Measurements from ENCODE around the gene SLC1A2. TPM values are rescaled to one million over a fixed set of nuclear protein-coding genes. Genes with fewer than 3 reads are reported as not detected.
A peak's percentile ranks its signal among the peaks of the same experiment; 100 is the strongest.

The SLC1A2 gene
- total RNA-seq, 1 donor from 2014 or later: not detected

DNA sequence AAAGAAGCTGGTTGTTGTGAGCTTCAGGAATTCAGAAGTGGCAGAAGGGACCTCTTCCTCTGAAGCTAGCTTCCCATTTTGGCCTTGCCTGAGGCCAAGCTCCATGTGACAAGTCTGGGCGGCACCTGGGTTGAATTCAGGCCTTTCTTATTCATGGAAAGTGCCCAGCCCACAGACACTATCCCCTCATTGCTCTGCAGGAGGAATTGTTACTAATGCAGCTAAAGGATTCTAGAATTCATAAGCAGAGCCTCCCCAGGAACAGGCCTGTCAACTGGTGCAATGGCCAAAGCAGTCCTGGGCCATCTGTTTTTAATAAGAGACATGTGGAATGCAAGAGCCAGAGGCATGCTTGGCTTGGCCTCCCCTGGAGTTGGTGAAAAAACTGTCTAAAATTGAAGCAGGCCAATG lies 71.4 kb downstream of the SLC1A2 start:
- no peak for DNase-seq

DNA sequence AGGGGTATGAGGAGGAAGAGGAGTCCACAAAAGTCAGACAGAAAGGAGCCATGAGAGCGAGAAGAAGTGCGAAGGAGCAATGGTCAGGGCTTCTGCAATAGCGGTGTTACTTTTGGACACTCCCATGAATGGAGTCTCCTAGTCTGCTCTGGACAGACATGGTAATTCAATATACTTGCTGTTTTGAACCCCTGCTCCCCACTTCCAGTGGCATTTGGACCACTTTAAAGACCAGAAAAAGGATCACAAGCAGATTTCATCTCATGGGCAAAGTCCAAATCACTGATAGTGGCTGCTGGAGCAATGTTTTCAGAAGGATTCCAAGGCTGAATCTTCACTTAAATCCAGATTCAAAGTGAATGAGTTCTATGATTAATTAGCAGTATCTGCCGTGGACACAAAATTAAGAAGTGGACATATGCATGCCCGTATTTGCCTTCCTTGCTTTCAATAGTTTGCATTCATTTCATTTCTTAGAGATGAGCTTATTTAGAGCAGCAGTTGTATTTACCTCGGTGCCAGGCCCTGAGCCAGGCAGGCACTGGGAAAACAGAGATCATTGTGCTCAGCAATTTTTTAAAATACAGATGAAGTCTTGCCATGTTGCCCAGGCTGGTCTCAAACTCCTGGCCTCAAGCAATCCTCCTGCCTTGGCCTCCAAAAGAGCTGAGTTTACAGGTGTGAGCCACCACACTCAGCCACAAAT lies 72.0 kb downstream of the SLC1A2 start:
- DNase-seq: no peak

DNA sequence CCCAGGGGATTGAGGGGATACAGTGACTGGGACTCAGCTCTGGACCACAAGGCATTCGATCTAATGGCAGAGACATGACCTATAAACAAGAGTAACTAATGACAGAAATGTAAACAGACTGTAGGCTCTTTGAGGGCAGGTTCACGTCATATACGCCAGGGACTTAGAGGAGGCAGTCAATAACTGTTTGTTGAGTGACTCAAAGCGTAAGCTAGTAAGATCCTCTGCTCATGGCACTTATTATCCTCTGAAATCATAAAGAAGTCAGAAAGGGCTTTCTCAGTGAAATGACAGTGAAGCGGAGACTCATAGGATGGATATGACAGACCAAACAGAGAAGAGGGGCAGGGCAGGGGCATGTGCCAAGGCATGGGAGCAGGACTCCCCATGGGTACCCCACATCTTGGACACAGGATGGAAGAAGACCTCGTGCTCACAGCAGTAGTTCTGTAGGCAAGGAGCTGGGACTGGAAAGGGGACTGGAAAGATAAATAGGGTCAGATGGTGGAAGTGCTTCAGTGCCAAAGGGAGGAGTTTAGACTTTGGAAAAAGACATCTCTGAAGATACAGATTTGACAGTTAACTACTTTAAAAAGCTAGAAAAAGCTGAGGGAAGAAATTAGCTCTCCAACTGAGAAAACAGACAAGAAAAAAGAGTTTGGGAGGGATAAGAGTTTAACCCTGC lies 72.7 kb downstream of the SLC1A2 start:
- DNase-seq: no peak

DNA sequence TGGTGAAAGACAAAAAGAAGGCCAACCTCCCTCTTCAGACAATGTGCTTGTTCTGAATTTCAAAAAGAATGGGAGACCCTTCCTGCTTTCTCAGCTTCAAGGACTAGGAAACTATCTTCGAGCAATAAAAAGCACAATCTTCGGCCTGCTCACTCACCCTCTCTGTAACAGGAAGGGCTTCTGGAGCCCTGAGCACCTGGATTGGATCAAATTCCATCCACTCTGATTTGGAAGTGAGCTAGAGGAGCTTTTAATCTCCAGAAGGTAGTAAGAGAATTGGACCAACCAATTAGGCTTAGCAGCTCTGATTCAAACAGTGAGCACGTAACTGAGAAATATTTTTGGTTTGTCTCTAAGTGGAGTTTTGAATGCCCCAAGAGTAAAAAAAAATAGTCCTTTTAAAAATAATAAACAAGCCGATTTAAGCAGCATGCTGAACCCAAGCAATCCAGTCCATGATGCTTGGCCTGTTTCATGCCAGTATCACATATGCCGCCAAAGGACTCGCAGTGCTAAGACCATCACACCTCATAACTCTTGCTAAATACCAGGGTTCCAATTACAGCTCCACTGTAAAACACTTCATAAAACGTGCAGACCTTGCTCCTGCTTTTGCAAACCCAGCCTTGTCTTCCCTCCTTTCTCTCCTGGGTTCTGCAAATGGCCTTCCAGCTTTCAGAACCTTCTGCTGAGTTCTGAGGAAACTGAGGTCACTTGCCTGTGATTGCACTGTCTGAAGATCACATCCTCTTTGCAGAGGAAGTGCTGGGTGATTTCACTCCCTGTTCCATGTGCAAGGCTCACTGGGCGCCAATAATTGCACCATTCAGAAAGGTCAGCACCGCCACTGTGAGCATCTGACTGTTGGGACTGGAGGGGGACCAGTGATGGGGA lies 74.4 kb downstream of the SLC1A2 start:
- DNase-seq: no peak

DNA sequence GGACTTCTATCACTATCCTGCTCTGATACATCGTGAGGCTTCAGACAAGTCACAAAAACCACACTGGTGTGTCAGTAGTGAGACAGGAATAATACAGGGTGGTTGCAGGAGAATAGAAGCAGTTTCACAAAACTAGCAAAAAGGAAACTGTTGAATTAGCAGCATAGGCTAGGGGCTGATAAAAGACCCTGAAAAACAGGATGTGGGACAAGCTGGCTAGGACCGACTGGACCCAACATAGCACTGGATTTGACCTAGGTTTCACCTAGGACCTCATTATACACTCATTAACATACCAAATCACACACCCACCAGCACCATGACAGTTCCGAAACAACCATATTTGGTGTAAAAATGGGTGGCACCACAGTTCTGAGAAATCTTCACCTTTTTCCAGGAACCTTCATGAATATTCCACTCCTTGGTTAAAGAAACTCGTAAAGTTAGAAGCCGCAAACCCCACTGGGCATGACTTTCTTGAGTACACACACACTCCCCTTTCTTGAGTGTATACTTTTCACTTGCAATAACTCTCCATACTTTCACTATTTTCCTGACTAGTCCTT lies 76.2 kb downstream of the SLC1A2 start:
- DNase-seq: no peak

DNA sequence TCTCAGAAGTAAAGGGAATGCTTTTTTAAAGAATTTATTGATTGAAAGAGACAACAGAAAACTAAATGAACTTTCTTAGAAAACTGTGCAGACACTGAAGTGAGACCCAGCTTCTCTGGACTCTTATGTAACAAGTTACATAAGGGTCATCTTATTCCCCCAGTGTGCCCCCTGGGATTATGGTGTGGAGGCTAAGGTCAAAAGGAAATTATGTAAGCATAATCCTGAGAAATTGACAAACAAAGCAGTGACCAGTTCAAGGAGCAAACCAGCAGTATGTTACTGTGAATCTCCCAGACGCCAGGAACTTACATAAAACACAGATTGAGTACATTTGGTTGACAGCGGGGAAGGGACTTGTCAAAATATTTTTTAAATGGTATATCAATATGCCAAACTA lies 78.6 kb downstream of the SLC1A2 start:
- no peak for DNase-seq

DNA sequence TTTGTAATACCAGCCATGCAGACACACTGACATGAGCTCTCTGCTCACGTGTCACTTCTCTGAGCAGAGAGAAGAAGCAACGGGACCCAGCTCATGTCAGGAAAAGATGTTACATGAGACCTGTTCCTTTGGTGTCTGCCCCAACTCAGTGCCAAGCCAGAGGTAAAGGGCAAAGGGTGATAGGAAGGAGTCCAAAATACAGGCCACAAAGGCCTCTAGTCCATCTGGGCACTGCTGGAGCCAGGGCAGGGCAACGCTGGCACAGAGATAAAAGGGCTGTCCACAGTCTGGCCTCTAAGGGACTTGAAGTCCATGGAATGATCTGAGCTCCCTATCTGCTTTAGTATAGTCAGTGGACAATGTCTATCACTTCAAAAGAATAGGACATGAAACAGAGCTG lies 79.3 kb downstream of the SLC1A2 start:
- DNase-seq: no peak

DNA sequence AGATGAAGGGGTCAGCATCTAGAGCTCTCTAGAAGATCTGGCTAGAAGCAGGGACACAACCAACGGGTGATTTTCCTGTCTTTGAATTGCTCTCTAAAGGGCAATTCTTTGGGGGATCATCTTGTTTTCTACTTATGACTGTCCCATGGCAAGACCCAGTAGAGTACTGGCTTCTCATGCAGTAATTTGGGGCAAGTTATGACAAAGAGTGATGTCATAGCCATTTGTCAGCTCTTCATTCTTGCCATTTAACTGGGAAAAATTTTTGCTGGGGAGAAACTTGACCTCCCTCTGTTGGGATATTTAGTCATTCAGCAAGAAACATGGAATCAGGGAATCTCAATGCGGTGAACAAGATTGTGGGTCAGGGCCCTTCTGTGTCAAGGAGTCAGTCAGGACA lies 80.4 kb downstream of the SLC1A2 start:
- no peak for DNase-seq

DNA sequence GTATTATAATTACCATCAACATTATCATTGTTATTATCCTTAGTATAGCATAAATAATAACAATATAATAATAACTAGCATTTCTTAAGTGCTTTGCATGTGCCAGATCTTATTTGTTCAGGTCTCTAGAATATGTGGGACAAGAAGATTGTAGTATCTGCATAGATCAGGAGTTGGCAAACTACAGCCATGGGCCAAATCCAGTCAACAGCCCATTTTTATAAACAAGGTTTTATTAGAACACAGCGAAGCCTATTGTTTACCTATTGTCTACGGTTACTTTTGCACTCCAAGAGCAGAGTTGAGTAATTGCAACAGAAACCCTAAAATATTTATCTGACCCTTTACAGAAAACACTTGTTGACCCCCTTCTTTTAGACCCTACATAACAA lies 81.4 kb downstream of the SLC1A2 start:
- DNase-seq: no peak

DNA sequence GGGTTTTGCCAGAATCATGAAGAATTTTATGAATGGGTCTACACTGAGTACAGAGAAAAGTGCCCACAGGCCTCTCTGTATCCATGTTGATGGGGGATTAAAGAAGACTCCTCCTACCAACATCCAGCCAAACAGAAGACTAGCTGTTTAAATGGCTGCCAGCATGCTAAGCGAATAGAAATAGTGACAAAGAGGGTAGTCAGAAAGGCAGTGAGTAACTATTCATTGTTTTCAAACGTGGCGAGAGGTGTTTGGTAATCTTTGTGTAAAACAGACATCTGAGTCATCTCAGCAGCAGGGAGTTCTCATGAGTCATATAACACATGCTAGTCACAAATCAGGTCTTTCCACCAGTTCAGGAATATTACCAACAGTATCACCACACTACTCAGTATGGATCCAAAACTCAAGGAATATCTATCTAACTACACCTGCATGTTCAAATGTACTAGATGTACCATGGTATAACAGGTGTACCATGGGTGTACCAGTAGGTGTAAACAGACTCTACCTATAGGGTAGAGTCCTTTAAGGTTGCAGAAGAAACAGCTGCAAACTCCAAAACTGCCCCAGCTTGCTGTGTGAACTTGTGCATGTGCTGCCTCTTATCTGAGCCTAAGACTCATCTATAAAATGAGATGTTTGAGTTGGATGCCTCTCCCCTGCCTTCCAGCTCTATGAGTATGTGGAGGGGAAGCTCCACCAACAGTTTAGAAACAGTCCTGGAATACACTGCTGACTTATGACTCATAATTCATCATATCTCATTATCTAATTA lies 82.0 kb downstream of the SLC1A2 start:
- DNase-seq: peak; percentile 44

DNA sequence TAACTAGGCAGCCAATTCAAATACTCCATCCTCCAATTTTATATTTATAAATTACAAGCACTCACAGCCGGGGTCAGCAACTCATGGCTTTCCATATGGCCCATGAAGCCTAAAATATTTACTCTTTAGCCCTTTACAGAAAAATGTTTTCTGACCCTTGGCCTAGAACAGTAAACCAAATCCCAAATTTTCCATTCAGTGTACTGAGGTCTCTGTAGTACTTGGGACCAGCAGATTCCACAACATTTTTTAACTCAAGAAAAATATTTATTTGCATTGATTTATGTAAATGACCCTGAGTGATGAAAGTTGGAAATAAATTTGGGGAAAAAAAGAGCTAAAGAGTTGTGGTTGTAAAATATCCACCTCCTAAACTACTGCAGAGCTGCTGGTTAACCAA lies 82.6 kb downstream of the SLC1A2 start:
- DNase-seq: no peak

DNA sequence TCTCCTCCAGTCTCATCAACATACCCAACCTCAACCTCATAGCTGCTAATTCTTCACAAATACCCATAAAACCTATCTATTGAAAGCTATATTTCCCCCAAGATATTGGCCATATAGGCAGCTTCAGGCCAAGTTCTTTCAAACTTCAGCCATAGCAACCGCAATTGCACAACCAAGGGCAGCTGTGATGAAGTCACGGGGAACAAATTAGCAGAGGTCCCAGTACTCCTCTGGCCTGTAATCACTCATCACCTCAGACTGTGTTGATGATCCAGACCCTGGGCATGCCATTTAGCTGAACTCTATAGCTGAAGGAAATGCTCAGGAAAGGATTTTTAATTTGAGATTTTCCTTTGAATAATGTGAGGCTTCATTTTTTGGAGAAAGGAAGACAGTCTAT lies 84.1 kb downstream of the SLC1A2 start:
- no peak for DNase-seq

DNA sequence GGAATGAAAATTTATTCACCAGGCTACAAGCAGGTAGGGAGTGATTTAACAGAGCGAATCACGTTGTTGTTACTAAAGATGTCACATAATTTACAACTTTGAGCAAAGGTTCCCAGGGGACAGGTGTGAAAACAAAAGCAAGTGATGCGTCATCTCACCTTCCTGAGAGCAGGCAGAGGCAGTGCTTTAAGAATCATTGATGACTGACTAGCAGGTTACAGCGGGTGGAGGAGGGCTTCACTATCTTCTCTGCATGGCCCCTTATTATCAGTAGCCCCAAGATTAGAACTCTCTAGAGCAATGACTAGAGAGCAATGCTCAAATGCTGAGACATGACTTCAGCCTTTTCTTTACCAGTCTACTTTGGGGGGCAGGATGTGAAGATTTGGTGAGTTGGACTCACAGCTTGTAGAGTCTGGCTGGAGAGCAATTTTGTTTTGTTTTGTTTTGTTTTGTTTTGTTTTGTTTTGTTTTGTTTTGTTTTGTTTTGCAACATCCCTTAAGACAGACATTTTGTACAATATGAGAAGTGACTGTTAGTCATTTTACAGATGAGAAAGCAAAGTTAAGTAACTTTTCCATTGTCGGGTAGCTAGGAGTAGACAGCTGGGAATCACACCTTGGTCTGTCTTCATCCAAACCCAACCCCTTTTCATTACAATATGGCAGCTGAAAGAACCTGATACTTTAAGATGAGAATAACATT lies 84.8 kb downstream of the SLC1A2 start:
- DNase-seq: no peak

DNA sequence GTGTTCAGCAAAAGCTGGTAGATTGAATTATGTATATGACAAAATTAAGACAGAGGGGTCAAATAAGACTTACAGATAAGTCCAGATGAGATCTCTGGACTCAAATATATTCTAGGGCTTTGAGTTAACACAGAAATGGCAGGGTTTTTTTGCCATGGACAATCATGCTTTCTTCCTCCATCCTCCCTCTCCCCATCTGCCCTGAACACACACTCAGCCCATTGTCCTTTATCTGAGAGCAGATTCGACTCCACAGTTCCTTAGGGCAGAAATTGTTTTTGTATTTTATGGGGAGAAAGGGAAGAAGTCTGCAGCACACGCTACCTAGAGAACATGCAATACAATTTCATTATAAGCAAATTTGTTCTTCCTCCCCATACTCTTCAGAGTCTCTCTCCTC lies 86.8 kb downstream of the SLC1A2 start:
- no peak for DNase-seq

DNA sequence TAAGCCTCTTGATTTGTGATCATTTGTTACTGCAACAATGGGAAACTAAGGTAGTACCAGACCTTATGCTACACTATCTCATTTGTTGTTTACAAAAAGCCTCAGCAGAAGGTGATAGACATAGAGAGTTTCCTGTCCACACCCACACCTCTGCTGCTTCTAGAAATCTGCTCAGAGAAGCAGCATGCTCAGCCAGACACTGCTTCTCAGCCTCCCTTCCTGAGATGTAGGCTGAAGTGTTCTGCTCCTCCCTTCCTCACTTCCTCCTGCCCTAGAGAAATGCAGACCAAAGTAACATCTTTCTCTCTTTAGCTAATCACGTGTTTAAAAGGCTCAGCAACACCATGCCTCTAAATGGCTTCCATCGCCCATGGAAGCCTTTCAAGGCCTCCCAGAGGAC lies 88.4 kb downstream of the SLC1A2 start:
- DNase-seq: no peak

DNA sequence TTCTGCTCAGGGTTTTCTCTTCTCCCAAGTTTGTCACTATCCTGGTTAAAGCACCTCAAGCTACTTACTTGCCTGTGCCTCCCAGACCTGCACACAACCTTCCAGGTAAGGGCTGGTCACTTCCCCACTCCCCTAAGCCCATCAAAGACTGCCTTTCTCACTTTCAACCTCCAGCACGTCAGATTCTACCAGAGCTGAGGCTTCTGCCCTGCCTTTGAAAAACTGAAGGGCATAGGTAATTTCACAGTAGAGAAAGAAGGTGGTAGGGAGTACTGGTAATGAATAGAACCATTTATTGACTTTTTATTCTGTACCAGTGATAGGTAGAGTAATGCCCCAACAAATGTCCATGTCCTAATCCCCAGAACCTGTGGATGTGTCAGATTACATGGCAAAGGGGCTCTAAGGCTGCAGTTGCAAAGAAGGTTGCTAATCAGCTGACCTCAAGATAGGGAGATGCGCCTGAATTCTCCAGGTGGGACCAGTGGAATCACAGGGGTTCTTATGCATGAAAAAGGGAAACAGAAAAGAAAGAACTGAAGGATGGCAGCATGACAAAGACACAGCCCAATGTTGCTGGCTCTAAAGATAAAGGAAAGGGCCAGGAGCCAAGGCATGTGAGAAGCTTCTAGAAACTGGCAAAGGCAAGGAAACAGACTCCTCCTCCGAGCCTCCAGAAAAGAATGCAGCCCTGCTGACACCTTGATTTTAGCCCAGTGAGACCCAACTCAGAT lies 89.0 kb downstream of the SLC1A2 start:
- DNase-seq: no peak

DNA sequence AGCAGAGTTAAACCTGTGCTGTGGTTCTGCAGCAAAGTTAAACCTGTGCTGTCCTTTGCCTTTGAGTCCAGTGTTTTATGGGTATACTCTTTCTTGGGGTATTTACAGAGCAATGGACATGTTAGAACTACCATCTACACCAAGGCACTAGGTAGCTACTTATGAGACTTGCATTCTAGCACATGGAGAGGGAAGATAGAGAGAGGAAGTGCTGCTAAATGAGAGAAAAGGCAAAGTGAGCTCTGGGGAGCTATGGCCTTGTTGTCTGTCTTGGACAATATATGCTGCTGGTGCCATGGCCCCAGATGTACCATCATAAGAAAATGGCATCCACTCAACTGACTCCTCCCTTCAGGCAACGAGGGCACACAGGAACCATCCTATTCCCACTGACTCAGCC lies 91.5 kb downstream of the SLC1A2 start:
- no peak for DNase-seq

DNA sequence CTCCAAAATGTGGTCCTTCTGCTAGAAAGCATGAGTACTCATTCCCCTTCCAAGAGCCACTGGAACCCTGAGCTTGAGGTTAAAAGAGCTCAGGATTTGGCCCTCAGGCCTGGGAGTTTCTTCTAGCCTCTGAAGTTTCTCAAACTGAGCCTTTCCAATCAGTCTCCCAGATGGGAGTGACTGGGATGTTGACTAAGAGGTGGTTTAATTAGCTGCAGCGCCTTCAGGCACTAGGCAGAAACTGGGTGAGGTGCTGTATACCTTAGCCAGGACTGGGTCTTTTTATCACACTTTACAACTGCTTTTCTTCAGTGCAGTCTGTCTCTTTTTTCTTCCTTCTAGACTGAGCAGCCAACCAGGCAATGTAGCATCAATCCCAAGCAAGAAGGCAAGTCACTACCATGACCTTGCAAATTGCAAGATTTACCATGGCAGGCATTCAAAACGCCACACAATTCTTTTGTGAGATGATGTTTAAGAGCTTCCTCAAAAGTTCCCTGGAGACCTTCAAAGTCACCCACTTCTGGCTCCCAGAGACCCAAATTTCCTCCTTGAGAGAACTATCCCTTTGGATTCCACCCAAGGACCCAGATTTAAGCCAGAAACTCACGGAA lies 93.0 kb downstream of the SLC1A2 start:
- no peak for DNase-seq

DNA sequence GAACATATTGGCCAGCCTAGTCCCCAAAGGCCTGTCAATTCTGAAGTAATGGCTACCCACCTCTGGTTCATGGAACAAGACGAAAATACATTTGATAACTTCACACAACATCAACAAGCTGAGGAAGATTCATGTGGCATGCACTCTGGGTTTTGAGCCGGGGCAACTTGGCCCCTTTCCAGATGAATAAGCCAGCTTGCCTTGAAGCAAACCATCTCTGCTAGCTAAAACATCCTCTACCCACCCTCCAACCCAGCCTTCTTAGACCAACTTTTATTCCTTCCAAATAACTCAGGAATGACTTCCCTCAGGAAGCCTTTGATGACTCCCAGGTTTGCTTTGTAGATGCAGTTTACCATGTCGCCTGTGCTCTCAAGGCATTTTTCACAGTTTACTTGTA lies 94.4 kb downstream of the SLC1A2 start:
- DNase-seq: no peak

DNA sequence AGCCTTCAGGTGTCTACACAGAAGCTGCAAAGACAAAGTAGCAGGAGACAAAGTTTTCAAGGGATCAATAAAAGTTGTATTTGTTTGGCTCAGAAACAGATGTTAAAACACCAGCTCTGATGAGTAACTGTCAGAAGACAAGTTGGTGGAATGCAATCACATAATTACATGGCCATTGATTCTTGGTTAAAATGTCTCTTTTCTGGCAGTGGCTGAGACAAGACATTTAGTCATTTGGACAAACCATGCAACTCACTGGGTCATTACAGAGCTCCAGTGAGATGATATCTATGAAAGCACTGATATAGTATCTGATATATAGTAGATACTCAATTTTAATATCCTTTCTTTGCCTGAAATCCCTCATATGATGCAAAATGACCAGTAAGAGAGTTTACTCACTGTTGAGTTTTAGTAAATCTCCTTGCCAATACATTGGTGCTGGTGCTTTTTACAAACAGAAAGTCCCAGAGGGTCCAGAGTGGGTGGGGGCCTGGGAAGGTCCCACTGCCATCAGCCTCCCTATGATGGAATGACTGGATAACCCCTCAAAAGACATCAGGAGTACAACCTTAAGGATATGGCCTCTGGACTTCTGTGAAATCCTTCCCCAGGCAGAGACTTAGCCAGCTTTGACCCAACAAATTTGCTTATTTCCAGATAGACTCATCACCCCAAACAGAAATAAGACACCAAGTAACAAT lies 95.0 kb downstream of the SLC1A2 start:
- DNase-seq: no peak
